Measurements from ENCODE around the gene ELP2.

The ELP2 gene

DNA sequence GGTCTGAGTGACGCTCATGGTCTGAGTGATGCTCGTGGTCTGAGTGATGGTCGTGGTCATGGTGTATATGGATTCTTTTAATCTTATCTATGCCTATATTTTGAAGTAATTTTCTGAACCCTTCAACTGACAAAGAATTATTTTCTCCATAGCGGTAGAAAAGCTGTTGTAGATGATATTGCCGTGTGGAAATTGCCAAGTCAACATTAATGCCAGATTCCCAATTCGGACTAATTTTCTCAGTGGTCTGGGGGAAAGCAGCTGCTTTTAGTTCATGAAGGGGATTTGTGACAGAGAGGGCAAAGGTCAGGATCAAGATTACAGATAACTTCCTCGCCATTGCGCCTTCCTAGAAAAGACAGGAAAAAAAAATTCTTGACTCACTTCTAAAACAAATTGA, 3.0 kb upstream of the ELP2 start:
- Histone ChIP-seq H3K36me3 (ENCODE audit: insufficient read depth, low read length) (peaks cover 16% of the 10 kb centered on the region), H3K9ac (ENCODE audit: low read length) (no peak overlapping the region), H3K9me3 (ENCODE audit: low read length) (no peaks in the 10 kb centered on the region), H3K27ac (ENCODE audit: low read depth, low read length) (no peak overlapping the region), H3K4me1 (ENCODE audit: insufficient read depth, low read length) (peaks cover 17% of the 10 kb centered on the region), H3K27me3 (ENCODE audit: control insufficient read depth in 1 of 2, insufficient read depth in 2 of 2, low read length in 2 of 2) (no peaks in the 10 kb centered on the region), H3K4me3 (ENCODE audit: low read depth in 1 of 2, low read length in 2 of 2) (no peak overlapping the region)

- Histone ChIP-seq H3K27ac (ENCODE audit: low read depth, low read length) (peak overlapping the region; percentile 98), H3K4me3 (ENCODE audit: low read depth in 1 of 2, low read length in 2 of 2) (peak overlapping the region in 1 of 2 donors; percentile 86), H3K36me3 (ENCODE audit: insufficient read depth, low read length) (peaks cover 3% of the 10 kb centered on the region), H3K4me1 (ENCODE audit: insufficient read depth, low read length) (peaks cover 22% of the 10 kb centered on the region), H3K27me3 (ENCODE audit: control insufficient read depth in 1 of 2, insufficient read depth in 2 of 2, low read length in 2 of 2) (no peaks in the 10 kb centered on the region), H3K9ac (ENCODE audit: low read length) (peak overlapping the region; percentile 97), H3K9me3 (ENCODE audit: low read length) (no peaks in the 10 kb centered on the region)
Measured at GRCh38 chr18:36127836-36128529, 1.7 kb upstream of the ELP2 start.

GRCh38 chr18:36128530-36128870, 1.2 kb upstream of the ELP2 start:
- peak overlapping the region; percentile 72 to 86 for H3K4me3 ChIP-seq (ENCODE audit: low read depth in 1 of 2, low read length in 2 of 2)
- H3K9ac ChIP-seq (ENCODE audit: low read length) = peak overlapping the region; percentile 97
- H3K4me1 ChIP-seq (ENCODE audit: insufficient read depth, low read length) = peaks cover 22% of the 10 kb centered on the region
- H3K27ac ChIP-seq (ENCODE audit: low read depth, low read length) = peak overlapping the region; percentile 98
- H3K36me3 ChIP-seq (ENCODE audit: insufficient read depth, low read length) = peaks cover 3% of the 10 kb centered on the region
- H3K9me3 ChIP-seq (ENCODE audit: low read length) = no peaks in the 10 kb centered on the region
- H3K27me3 ChIP-seq (ENCODE audit: control insufficient read depth in 1 of 2, insufficient read depth in 2 of 2, low read length in 2 of 2) = no peaks in the 10 kb centered on the region

DNA sequence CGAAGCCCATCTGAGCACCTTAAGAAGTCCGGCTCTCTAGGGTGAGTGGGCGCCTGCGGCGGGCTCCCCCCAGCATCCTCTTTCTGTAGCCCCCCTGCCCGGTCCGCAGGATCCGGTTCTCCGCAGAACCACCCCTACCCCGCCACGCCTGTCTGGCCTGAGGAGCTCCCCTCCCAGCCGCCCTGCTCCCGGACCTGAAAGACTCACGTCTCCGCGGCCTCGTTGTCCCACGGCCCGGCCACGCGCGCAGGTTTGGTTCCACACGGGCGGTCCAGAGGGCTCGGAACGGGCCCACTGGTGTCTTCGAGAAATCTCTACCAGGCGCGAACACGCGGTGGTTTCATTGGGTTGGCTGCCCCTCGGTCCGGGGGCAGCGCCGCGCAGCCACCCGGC, 796 bp upstream of the ELP2 start:
- Histone ChIP-seq H3K4me3 (ENCODE audit: low read depth in 1 of 2, low read length in 2 of 2) (peak overlapping the region; percentile 72 to 86), H3K4me1 (ENCODE audit: insufficient read depth, low read length) (peaks cover 22% of the 10 kb centered on the region), H3K36me3 (ENCODE audit: insufficient read depth, low read length) (peaks cover 3% of the 10 kb centered on the region), H3K27me3 (ENCODE audit: control insufficient read depth in 1 of 2, insufficient read depth in 2 of 2, low read length in 2 of 2) (no peaks in the 10 kb centered on the region), H3K9me3 (ENCODE audit: low read length) (no peaks in the 10 kb centered on the region), H3K9ac (ENCODE audit: low read length) (peak overlapping the region; percentile 97), H3K27ac (ENCODE audit: low read depth, low read length) (peak overlapping the region; percentile 98)

GRCh38 chr18:36130039-36130831, 536 bp downstream of the ELP2 start:
- Histone ChIP-seq H3K36me3 (ENCODE audit: insufficient read depth, low read length) (peaks cover 8% of the 10 kb centered on the region), H3K4me3 (ENCODE audit: low read depth in 1 of 2, low read length in 2 of 2) (peak overlapping the region; percentile 57 to 86), H3K9ac (ENCODE audit: low read length) (peak overlapping the region; percentile 97), H3K27ac (ENCODE audit: low read depth, low read length) (peak overlapping the region; percentile 98), H3K4me1 (ENCODE audit: insufficient read depth, low read length) (peaks cover 22% of the 10 kb centered on the region), H3K27me3 (ENCODE audit: control insufficient read depth in 1 of 2, insufficient read depth in 2 of 2, low read length in 2 of 2) (no peaks in the 10 kb centered on the region), H3K9me3 (ENCODE audit: low read length) (no peaks in the 10 kb centered on the region)

DNA sequence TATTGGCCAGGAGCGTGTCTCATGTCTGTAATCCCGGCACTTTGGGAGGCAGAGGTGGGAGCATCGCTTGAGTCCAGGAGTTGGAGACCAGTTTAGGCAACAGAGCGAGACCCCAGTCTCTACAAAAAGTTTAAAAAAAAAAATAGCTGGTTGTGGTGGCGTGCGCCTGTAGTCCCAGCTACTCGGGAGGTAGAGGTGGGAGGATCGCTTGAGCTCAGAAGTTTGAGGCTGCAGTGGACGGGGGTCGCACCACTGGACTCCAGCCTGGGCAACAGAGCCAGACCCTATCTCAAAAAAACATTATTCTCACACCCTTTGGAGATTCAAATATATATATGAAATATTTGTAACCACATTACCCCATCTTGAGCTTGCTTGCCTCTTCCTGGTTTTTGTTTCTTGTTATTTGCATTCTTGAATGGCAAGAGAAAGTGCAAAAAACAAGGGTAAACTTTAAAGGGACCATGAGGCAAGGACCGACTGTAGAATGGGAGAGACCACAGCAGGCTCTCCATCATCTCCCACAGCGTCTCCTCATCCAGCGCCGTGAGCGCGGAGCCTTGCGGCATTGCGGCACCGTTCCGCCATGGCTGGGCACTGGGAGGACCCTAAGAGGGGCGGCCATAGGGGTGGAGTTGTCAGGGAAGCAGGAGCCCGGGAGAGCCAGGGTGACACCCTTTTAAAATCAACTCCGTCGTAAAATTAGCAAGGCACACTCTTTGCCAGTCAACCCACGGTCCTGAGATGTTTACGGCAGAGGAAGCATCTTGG, 1.4 kb downstream of the ELP2 start:
- H3K4me3 ChIP-seq (ENCODE audit: low read depth in 1 of 2, low read length in 2 of 2) = peak overlapping the region; percentile 57 to 86
- H3K36me3 ChIP-seq (ENCODE audit: insufficient read depth, low read length) = peaks cover 8% of the 10 kb centered on the region
- H3K27me3 ChIP-seq (ENCODE audit: control insufficient read depth in 1 of 2, insufficient read depth in 2 of 2, low read length in 2 of 2) = no peaks in the 10 kb centered on the region
- peak overlapping the region; percentile 97 for H3K9ac ChIP-seq (ENCODE audit: low read length)
- no peaks in the 10 kb centered on the region for H3K9me3 ChIP-seq (ENCODE audit: low read length)
- H3K4me1 ChIP-seq (ENCODE audit: insufficient read depth, low read length) = peaks cover 22% of the 10 kb centered on the region
- no peak overlapping the region for H3K27ac ChIP-seq (ENCODE audit: low read depth, low read length)

GRCh38 chr18:36131692-36132483, 2.2 kb downstream of the ELP2 start:
- Histone ChIP-seq H3K9ac (ENCODE audit: low read length) (no peak overlapping the region), H3K27me3 (ENCODE audit: control insufficient read depth in 1 of 2, insufficient read depth in 2 of 2, low read length in 2 of 2) (no peaks in the 10 kb centered on the region), H3K27ac (ENCODE audit: low read depth, low read length) (no peak overlapping the region), H3K4me3 (ENCODE audit: low read depth in 1 of 2, low read length in 2 of 2) (no peak overlapping the region), H3K9me3 (ENCODE audit: low read length) (no peaks in the 10 kb centered on the region), H3K4me1 (ENCODE audit: insufficient read depth, low read length) (peaks cover 22% of the 10 kb centered on the region), H3K36me3 (ENCODE audit: insufficient read depth, low read length) (peaks cover 8% of the 10 kb centered on the region)

- Histone ChIP-seq H3K4me1 (ENCODE audit: insufficient read depth, low read length) (peaks cover 21% of the 10 kb centered on the region), H3K27me3 (ENCODE audit: control insufficient read depth in 1 of 2, insufficient read depth in 2 of 2, low read length in 2 of 2) (no peaks in the 10 kb centered on the region), H3K9ac (ENCODE audit: low read length) (no peak overlapping the region), H3K4me3 (ENCODE audit: low read depth in 1 of 2, low read length in 2 of 2) (no peak overlapping the region), H3K36me3 (ENCODE audit: insufficient read depth, low read length) (peaks cover 15% of the 10 kb centered on the region), H3K27ac (ENCODE audit: low read depth, low read length) (no peak overlapping the region), H3K9me3 (ENCODE audit: low read length) (no peaks in the 10 kb centered on the region)
Measured at GRCh38 chr18:36132756-36133155, 3.1 kb downstream of the ELP2 start.

DNA sequence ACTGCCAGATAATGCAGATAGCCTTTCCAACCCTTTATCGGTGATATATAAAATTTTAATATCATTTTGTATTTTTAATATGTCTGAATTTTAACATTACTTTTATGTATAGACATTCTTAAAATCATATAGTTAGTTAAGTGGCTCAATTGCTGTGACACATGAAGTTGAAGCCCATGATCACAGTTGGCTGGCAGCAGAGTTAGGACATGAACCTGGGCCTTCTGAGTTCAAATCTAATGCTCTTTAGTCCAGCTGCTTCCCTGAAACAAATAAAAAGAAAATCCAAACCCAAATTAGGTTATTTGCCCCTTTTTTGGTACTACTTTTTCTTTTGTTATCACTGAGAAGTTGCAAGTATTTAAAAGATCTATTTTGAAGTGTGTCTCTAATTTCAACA, 5.6 kb downstream of the ELP2 start:
- Histone ChIP-seq H3K9ac (ENCODE audit: low read length) (no peak overlapping the region), H3K9me3 (ENCODE audit: low read length) (no peaks in the 10 kb centered on the region), H3K36me3 (ENCODE audit: insufficient read depth, low read length) (peaks cover 28% of the 10 kb centered on the region), H3K27me3 (ENCODE audit: control insufficient read depth in 1 of 2, insufficient read depth in 2 of 2, low read length in 2 of 2) (no peaks in the 10 kb centered on the region), H3K4me3 (ENCODE audit: low read depth in 1 of 2, low read length in 2 of 2) (no peak overlapping the region), H3K27ac (ENCODE audit: low read depth, low read length) (no peak overlapping the region), H3K4me1 (ENCODE audit: insufficient read depth, low read length) (peaks cover 17% of the 10 kb centered on the region)

DNA sequence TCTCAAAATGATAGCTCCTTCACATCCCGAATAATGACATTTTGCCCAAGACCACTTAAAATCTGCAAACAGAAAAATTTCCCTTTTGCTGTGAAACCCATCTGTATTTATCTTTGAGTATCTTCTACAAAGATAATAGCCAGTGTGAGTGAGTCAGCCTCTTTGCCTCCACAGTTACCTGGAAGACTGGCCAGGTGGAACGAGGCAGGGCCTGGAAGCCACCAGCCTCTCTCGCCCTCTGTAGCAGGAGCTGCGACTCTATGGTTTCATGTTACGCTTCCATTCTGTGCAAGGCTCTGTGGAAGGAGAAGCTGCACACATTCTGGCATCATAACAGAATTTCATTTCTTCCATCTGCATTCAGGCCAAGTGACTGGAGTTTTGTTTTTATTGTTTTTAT, 9.5 kb downstream of the ELP2 start:
- no peaks in the 10 kb centered on the region for H3K9me3 ChIP-seq (ENCODE audit: low read length)
- H3K27ac ChIP-seq (ENCODE audit: low read depth, low read length) = no peak overlapping the region
- no peak overlapping the region for H3K4me3 ChIP-seq (ENCODE audit: low read depth in 1 of 2, low read length in 2 of 2)
- H3K4me1 ChIP-seq (ENCODE audit: insufficient read depth, low read length) = no peaks in the 10 kb centered on the region
- H3K27me3 ChIP-seq (ENCODE audit: control insufficient read depth in 1 of 2, insufficient read depth in 2 of 2, low read length in 2 of 2) = no peaks in the 10 kb centered on the region
- no peak overlapping the region for H3K9ac ChIP-seq (ENCODE audit: low read length)
- peaks cover 48% of the 10 kb centered on the region for H3K36me3 ChIP-seq (ENCODE audit: insufficient read depth, low read length)

DNA sequence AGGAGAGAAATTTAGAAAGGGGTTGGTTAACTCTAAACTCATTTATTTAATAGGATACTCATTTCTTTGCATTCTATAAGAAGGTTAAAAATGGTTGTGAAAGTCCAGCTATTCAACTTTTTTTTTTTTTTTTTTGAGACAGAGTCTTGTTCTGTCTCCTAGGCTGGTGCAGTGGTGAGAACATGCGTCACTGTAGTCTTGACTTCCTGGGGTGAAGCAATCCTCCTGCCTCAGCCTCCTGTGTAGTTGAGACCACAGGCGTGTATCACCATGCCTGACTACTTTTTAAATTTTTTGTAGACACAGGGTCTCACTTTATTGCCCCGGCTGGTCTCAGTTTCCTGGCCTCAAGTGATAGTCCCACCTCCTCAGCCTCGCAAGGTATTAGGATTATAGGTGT, 11.9 kb downstream of the ELP2 start:
- H3K9ac ChIP-seq (ENCODE audit: low read length) = no peak overlapping the region
- no peaks in the 10 kb centered on the region for H3K27me3 ChIP-seq (ENCODE audit: control insufficient read depth in 1 of 2, insufficient read depth in 2 of 2, low read length in 2 of 2)
- peaks cover 67% of the 10 kb centered on the region for H3K36me3 ChIP-seq (ENCODE audit: insufficient read depth, low read length)
- no peaks in the 10 kb centered on the region for H3K9me3 ChIP-seq (ENCODE audit: low read length)
- H3K4me1 ChIP-seq (ENCODE audit: insufficient read depth, low read length) = no peaks in the 10 kb centered on the region
- H3K27ac ChIP-seq (ENCODE audit: low read depth, low read length) = no peak overlapping the region
- no peak overlapping the region for H3K4me3 ChIP-seq (ENCODE audit: low read depth in 1 of 2, low read length in 2 of 2)
